ENCODE data around the gene BLOC1S5.

The BLOC1S5 gene, protein sequence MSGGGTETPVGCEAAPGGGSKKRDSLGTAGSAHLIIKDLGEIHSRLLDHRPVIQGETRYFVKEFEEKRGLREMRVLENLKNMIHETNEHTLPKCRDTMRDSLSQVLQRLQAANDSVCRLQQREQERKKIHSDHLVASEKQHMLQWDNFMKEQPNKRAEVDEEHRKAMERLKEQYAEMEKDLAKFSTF

DNA sequence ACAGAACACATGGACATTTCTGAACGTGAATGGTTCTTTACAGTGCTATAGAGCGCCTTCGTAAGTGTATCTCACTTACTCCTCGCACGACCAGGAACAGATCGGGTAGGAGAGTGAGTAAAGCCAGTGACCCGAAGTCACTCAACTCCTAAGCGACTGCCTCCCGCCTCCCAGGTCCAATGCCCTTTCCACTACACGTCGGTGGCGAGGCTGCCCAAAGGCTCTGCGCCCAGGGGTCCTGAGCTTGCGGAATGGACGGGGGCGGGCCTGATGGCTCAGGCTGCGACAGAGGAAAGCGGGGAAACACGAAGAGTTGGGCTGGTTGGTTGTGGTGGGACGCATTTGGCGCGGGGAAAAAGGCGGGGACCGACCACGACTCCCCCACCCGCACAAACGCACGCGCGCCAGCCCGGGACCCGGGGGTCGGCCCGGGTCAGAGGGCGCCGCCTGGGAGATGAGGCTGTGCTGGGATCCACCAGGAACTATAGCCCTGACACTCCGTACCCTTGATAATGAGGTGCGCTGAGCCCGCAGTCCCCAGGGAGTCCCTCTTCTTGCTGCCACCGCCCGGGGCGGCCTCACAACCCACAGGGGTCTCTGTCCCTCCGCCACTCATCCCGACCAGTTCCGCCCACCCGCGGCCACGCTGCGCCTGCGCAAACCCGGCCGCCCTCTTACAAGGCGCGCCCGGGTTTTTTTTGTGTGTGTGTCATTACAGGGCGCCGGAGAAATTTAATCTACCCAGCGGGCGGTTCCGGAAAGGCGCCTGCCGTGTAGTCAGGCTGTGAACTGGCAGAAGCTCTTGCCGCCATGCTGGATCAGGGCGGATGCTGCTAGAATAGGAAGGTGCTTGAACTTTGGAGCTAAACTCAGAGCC is at the start of gene BLOC1S5:
Gene BLOC1S5 (minus strand): TSS at position 629 of the 877 bp plus-strand sequence. CDS start 13 bp downstream, at position 616.
- Histone ChIP-seq H3K4me3 (ENCODE audit: low read length) (peak within 1 kb of the TSS; percentile 98), H3K4me1 (ENCODE audit: insufficient read depth, low read length) (peaks cover 12% of the 10 kb centered on the region), H3K9me3 (ENCODE audit: insufficient read depth, low read depth, low read length) (no peaks in the 10 kb centered on the region), H3K27me3 (ENCODE audit: insufficient read depth, low read length) (no peaks in the 10 kb centered on the region), H3K27ac (ENCODE audit: low read length) (no peak within 1 kb of the TSS), H3K36me3 (ENCODE audit: insufficient read depth, low read depth, low read length) (peaks cover 19% of the 10 kb centered on the region), H3K9ac (ENCODE audit: low read depth, low read length) (peak within 1 kb of the TSS; percentile 89)

DNA sequence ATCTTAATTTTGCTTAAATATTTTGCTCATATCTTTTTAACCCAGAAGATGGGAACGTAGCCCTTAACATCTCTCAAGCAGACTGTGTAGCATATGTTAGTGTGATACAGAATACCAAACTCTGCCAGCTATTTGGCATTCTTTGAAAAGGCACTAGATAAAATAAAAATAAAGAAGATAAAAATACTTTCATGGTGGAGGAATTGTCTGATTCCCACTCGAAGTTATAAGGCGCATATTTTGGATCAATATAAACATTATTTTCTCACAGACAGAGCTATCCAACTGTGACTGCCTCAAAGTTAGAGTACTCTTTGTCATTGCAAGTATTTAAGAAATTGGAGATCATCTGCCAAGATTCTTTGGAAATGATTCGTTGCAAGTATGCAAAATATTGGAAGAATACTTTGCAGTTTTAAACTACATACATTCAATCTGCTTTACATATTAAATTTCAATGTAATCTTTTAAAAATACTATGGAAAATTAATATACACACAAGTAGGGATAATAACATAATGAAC is 49.0 kb upstream of the BLOC1S5 start:
- Histone ChIP-seq H3K27me3 (ENCODE audit: insufficient read depth, low read length) (no peaks in the 10 kb centered on the region), H3K9ac (ENCODE audit: low read depth, low read length) (no peak overlapping the region), H3K27ac (ENCODE audit: low read length) (no peak overlapping the region), H3K9me3 (ENCODE audit: insufficient read depth, low read depth, low read length) (no peaks in the 10 kb centered on the region), H3K4me3 (ENCODE audit: low read length) (no peak overlapping the region), H3K4me1 (ENCODE audit: insufficient read depth, low read length) (no peaks in the 10 kb centered on the region), H3K36me3 (ENCODE audit: insufficient read depth, low read depth, low read length) (no peaks in the 10 kb centered on the region)

DNA sequence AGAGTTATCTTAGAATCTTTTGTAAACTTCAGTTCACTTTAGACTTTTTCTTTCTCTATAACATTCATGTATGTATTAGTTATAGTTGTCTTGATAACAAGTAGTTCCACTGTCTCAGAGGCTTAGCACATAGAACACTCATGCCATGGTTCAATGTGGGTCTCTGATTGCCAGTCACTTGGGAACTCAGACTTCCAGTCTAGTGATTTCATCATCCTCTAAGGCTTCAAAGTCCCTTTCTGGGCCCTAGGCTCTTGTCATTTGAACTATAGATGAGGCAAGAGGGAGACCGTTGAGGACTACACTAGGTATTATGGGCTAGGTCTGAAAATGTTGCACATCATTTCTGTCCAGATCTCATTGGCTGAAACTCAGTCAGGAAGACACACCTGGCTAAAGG is 46.5 kb upstream of the BLOC1S5 start:
- no peaks in the 10 kb centered on the region for H3K9me3 ChIP-seq (ENCODE audit: insufficient read depth, low read depth, low read length)

DNA sequence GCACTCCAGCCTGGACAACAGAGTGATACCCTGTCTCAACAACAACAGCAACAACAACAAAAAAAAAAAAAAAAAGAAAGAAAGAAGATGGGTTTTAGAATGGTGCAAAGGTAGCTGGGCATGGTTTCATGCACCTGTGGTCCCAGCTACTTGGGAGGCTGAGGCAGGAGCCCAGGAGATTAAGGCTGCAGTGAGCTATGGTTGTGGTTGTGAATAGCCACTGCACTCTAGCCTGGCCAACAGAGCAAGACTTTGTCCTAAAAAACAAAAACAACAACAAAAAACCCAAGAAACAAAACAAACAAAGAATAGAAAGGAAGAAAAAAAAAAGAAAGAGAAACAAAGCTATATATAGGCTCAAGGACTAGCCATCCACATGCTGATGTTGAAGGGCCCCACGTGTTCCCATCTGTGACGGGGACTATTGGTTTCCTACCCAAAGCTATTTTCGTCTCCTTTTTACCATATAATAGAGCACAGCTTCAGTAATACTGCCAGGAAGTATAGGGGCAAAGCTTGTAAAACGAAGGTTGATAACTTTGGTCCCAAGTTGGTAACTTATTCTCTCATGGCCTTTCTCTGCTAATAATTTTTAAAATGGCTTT is 46.0 kb upstream of the BLOC1S5 start:
- Histone ChIP-seq H3K27ac (ENCODE audit: low read length) (no peak overlapping the region), H3K36me3 (ENCODE audit: insufficient read depth, low read depth, low read length) (no peaks in the 10 kb centered on the region), H3K4me1 (ENCODE audit: insufficient read depth, low read length) (no peaks in the 10 kb centered on the region), H3K9me3 (ENCODE audit: insufficient read depth, low read depth, low read length) (no peaks in the 10 kb centered on the region), H3K27me3 (ENCODE audit: insufficient read depth, low read length) (no peaks in the 10 kb centered on the region), H3K9ac (ENCODE audit: low read depth, low read length) (no peak overlapping the region), H3K4me3 (ENCODE audit: low read length) (no peak overlapping the region)

More for the DNA sequence above, 46.5 kb upstream of the BLOC1S5 start:
- Histone ChIP-seq H3K36me3 (ENCODE audit: insufficient read depth, low read depth, low read length) (no peaks in the 10 kb centered on the region), H3K27me3 (ENCODE audit: insufficient read depth, low read length) (no peaks in the 10 kb centered on the region), H3K9ac (ENCODE audit: low read depth, low read length) (no peak overlapping the region), H3K4me1 (ENCODE audit: insufficient read depth, low read length) (no peaks in the 10 kb centered on the region), H3K4me3 (ENCODE audit: low read length) (no peak overlapping the region), H3K27ac (ENCODE audit: low read length) (no peak overlapping the region)

DNA sequence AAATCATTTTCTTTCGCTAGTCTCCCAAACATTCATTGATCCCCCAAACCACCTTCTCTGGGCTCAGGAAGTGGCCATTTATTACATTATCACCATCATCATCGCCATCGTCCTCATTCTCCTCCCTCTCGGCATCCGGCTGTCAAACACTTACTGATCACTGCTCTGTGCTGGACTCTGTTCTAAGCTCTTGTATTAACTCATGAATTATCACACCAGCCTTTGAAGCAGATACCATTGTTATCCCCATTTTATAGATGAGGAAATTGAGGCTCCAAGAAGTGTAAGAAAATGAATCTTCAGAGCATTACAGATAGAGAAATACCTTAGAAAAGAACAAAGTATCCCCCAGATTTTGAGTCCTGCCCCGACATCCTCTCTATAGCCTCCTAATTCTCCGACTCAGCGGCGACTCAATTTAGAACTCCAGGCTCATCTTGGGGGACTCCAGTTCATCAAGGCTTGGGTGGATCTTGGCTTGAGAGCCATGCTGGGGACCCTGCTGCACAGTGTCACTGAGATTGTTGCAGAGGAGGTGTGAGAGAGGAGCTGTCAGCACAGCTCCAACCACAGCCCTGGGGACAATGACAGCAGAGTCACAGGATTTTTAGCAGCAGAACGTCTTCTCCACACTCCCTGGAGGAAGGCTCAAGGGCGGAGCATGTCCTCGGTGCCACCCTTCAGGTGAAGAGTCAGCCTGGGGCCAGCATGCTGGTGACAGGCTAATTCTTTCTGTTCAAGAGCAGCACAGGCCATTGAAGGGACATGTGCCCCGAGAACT is 44.8 kb upstream of the BLOC1S5 start:
- H3K36me3 ChIP-seq (ENCODE audit: insufficient read depth, low read depth, low read length): no peaks in the 10 kb centered on the region
- no peaks in the 10 kb centered on the region for H3K4me1 ChIP-seq (ENCODE audit: insufficient read depth, low read length)
- H3K27ac ChIP-seq (ENCODE audit: low read length): no peak overlapping the region
- H3K9ac ChIP-seq (ENCODE audit: low read depth, low read length): no peak overlapping the region
- no peak overlapping the region for H3K4me3 ChIP-seq (ENCODE audit: low read length)
- H3K9me3 ChIP-seq (ENCODE audit: insufficient read depth, low read depth, low read length): no peaks in the 10 kb centered on the region
- no peaks in the 10 kb centered on the region for H3K27me3 ChIP-seq (ENCODE audit: insufficient read depth, low read length)

DNA sequence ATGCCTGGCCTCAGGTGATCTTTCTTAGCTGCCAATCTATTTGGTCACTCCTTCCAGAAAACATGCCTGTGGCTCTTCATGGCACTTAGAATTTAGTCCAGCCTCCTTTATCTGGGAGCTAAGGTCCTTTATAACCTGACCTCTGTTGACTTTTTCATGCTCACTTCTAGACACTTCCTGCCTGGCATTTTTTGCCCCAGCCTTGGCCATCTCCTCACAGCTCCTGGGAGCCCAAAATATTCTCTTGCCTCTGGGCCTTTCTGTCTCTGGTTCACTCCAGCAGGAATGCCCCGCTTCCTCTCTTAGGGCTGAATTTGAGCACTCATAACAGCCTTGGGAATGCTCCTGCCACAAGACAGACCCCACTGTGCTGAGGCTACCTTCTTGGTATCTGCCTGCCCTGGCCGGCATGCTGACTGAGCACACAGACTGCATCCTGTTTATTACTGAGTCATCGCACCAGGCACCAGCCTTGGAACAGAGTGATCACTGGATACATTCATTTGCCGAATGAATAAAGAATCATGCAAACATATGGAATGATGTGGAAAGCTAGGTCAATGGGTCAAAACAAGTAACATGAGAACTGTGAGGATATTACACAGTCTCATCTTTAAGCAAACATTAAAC is 44.0 kb upstream of the BLOC1S5 start:
- Histone ChIP-seq H3K4me3 (ENCODE audit: low read length) (no peak overlapping the region), H3K36me3 (ENCODE audit: insufficient read depth, low read depth, low read length) (no peaks in the 10 kb centered on the region), H3K27ac (ENCODE audit: low read length) (no peak overlapping the region), H3K9ac (ENCODE audit: low read depth, low read length) (no peak overlapping the region), H3K27me3 (ENCODE audit: insufficient read depth, low read length) (no peaks in the 10 kb centered on the region), H3K9me3 (ENCODE audit: insufficient read depth, low read depth, low read length) (no peaks in the 10 kb centered on the region), H3K4me1 (ENCODE audit: insufficient read depth, low read length) (peaks cover under 1% of the 10 kb centered on the region; the same call in 1 of the 2 replicates)

DNA sequence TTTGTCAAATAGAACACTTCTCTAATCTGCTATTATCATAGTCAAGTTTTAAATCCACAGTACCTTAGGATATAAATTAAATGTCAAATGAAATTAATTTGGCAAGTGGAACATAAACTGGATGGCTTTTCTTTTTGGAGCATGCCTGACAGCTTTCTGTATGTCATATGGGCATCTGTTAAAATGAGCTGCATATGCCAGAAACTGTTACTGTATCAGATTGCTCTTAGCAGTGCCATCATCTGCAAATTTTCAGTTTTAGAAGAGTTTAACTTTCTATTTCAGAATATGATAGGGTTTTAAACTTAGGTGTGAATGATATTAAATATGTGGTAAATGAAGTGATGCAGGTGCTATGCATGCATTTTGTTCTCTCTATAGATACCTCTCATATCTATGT is 41.6 kb upstream of the BLOC1S5 start:
- peaks cover 5% of the 10 kb centered on the region; the same call in 1 of the 2 replicates for H3K4me1 ChIP-seq (ENCODE audit: insufficient read depth, low read length)
- no peaks in the 10 kb centered on the region for H3K36me3 ChIP-seq (ENCODE audit: insufficient read depth, low read depth, low read length)
- H3K27me3 ChIP-seq (ENCODE audit: insufficient read depth, low read length): no peaks in the 10 kb centered on the region
- no peak overlapping the region for H3K9ac ChIP-seq (ENCODE audit: low read depth, low read length)
- no peak overlapping the region for H3K27ac ChIP-seq (ENCODE audit: low read length)
- H3K4me3 ChIP-seq (ENCODE audit: low read length): no peak overlapping the region
- no peaks in the 10 kb centered on the region for H3K9me3 ChIP-seq (ENCODE audit: insufficient read depth, low read depth, low read length)

DNA sequence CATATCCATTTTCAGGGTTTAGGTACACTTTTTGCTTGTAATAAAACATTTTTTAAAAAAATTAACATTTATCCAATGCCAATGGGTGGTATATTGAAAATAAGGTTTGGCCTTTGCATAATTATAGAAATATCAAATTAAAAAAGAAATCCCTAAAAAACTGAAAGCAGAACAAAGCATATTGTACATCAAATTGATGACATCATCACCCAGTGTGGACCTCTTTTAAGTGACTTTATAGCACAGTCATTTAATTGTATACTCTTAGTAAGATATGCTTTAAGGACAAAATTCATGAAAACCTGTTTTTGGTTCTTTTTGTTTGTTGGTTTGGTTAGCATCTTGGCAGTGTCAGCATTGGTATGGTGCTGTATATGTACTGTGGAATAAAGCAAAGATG is 39.5 kb upstream of the BLOC1S5 start:
- Histone ChIP-seq H3K36me3 (ENCODE audit: insufficient read depth, low read depth, low read length) (peaks cover 15% of the 10 kb centered on the region), H3K27ac (ENCODE audit: low read length) (no peak overlapping the region), H3K9ac (ENCODE audit: low read depth, low read length) (peak overlapping the region; percentile 78; the same call in 1 of the 2 replicates), H3K27me3 (ENCODE audit: insufficient read depth, low read length) (no peaks in the 10 kb centered on the region), H3K4me1 (ENCODE audit: insufficient read depth, low read length) (peaks cover 8% of the 10 kb centered on the region; the same call in 1 of the 2 replicates), H3K9me3 (ENCODE audit: insufficient read depth, low read depth, low read length) (no peaks in the 10 kb centered on the region), H3K4me3 (ENCODE audit: low read length) (no peak overlapping the region)

DNA sequence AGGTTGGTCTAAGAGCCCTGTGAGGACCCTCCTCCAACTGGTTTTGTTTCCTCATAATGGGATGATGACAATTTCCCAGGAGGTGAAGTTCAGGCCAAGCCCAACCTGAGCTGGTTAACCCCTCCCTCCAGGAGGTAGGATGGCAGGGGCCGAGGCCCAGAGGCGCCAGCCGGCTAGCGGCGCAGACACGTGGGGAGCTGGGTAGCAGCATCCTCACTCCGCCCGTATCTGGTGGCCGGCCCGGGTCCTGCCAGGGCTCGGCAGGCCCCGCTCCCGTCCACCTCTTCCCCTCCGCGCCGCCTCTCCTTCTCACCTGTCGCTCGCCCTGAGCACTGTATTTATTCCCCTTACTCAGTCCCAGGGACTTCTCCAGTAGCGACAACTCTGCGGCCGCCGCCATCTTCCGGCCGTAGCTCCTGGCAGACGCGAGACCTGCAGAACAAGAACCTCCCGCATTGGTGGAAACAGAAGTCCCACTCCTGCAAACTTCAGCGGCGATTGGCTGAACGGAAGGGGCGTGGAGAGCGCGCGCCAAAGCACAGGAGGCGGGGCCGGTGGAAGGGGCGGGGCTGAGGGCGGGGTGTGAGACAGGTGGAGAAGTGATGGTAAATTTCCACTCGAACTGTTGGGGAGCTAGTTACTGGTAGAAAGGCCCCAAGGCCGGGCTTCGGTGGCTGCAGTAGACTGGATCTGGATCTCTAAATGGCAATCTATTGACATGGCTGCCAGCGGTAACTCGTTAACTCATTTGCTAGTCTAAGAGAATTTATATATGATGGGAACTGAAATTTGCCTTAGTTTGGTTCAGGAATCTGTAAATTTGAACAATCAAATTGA is 38.2 kb upstream of the BLOC1S5 start, which contains the start of gene EEF1E1:
Gene EEF1E1 (minus strand): TSS at position 427 of the 837 bp plus-strand sequence. CDS start 27 bp downstream, at position 400.
- Histone ChIP-seq H3K27me3 (ENCODE audit: insufficient read depth, low read length) (no peaks in the 10 kb centered on the region), H3K4me1 (ENCODE audit: insufficient read depth, low read length) (peaks cover 8% of the 10 kb centered on the region; the same call in 1 of the 2 replicates), H3K9me3 (ENCODE audit: insufficient read depth, low read depth, low read length) (no peaks in the 10 kb centered on the region), H3K9ac (ENCODE audit: low read depth, low read length) (peak within 1 kb of the TSS; percentile 90), H3K36me3 (ENCODE audit: insufficient read depth, low read depth, low read length) (peaks cover 22% of the 10 kb centered on the region), H3K4me3 (ENCODE audit: low read length) (peak within 1 kb of the TSS; percentile 85), H3K27ac (ENCODE audit: low read length) (peak within 1 kb of the TSS; percentile 62)

DNA sequence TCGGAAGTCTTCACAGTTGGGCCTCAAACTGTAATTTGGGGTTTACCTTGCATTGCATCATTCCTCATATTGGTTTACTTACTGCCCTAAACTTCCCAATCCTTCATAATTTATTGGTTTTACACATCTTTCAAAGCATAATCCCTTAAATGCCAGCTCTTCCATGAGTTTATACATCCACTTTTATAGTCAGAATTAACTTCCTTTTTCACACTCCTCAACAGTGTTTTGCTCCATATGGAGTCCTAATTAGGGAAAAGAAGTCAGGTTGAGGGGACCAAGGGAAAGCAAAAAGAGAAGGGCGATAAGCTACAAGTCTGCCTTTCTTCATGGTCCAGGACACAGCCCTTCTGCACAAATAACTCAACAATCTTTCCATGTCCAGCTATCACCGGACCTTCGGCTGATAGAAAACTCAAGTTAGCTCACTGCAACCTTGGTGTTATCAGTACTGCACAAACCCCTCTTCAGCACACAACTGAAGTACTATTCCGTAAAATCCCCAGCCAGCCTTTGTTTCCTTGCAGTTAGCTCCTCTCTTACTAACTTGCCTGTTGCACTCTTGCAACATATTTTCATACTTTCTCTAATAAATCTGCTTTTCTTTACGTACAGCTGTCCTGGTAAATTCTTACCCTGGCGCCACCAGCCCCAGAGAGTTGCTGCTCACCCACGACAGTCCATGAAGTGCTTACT is 36.1 kb upstream of the BLOC1S5 start:
- H3K4me1 ChIP-seq (ENCODE audit: insufficient read depth, low read length): peaks cover 8% of the 10 kb centered on the region; the same call in 1 of the 2 replicates
- H3K9me3 ChIP-seq (ENCODE audit: insufficient read depth, low read depth, low read length): no peaks in the 10 kb centered on the region
- peak overlapping the region; percentile 51 for H3K4me3 ChIP-seq (ENCODE audit: low read length)
- H3K9ac ChIP-seq (ENCODE audit: low read depth, low read length): peak overlapping the region; percentile 16; the same call in 1 of the 2 replicates
- H3K36me3 ChIP-seq (ENCODE audit: insufficient read depth, low read depth, low read length): peaks cover 42% of the 10 kb centered on the region
- no peak overlapping the region for H3K27ac ChIP-seq (ENCODE audit: low read length)
- no peaks in the 10 kb centered on the region for H3K27me3 ChIP-seq (ENCODE audit: insufficient read depth, low read length)

Measured in iPS-20b (cell line).